MG63 (cell line): Measurements from ENCODE around the gene BRAT1. TPM values are rescaled to one million over a fixed set of nuclear protein-coding genes. Genes with fewer than 3 reads are reported as not detected.

Source experiments
- total RNA-seq: library from RNA; depleted of rRNA; stranded (reverse); fragments of >200 nt; shearing (Covaris generic); gene quantifications from 2 replicates; pipeline ENCODE4 v1.2.3, GENCODE V29; 2014; ENCODE audit warnings: low replicate concordance; rRNA removed

BRAT1 gene
- total RNA-seq, 1 experiment from 2014 or later = 59.7 TPM

Other genes starting within 250 kb of the BRAT1 start
- 14.3 and 26.8 TPM in 2 replicates for gene SNX8, start 241.1 kb downstream of the BRAT1 start, total RNA-seq
- 270 and 299 TPM in 2 replicates for gene EIF3B, start 200.7 kb downstream of the BRAT1 start, total RNA-seq
- gene CHST12, start 151.9 kb downstream of the BRAT1 start, total RNA-seq = 6.2 and 25.5 TPM in 2 replicates
- gene GRIFIN, start 79.1 kb downstream of the BRAT1 start, total RNA-seq = not detected in 2 replicates
- 2.9 and 6.0 TPM in 2 replicates for gene LFNG, start 35.8 kb downstream of the BRAT1 start, total RNA-seq
- gene IQCE, start 3.5 kb upstream of the BRAT1 start, total RNA-seq = 8.6 and 18.2 TPM in 2 replicates
- 15.8 and 29.8 TPM in 2 replicates for gene TTYH3, start 76.5 kb upstream of the BRAT1 start, total RNA-seq
- gene AMZ1, start 132.7 kb upstream of the BRAT1 start, total RNA-seq = 0.03 TPM in 1 of 2 replicates, not detected in the other